SK-N-SH (cell line): Measurements from ENCODE around the gene THAP3. TPM values are rescaled to one million over a fixed set of nuclear protein-coding genes. Genes with fewer than 3 reads are reported as not detected.

Experiments used
- CTCF ChIA-PET: fragments of 300-600, 350-600 bp; formaldehyde crosslinking; extraction: SDS; loops from one replicate; lab custom pipeline; 2021; lab: Yijun Ruan, JAX
- POLR2A ChIA-PET: fragments of 350-600 bp; sonication (Branson Sonifier 250); formaldehyde crosslinking; extraction: SDS; loops from one replicate; lab custom pipeline; 2020; ENCODE audit warnings: antibody characterized with exemption, inconsistent platforms; lab: Yijun Ruan, JAX
- DNase-seq: peaks from one replicate; pipeline ENCODE4 v3.0.0; 2012
- H2AFZ ChIP-seq: fragments of 200-600 bp; sonication (generic); 2 replicates; pipeline ENCODE4 v1.8.1; 2016; ENCODE audit warnings: antibody characterized with exemption, mild to moderate bottlenecking, low read depth
- H3F3A ChIP-seq: fragments of 200-600 bp; sonication (generic); replicated peaks from 2 replicates; pipeline ENCODE3; 2016; ENCODE audit warnings: antibody characterized with exemption, mild to moderate bottlenecking; ENCODE audit not compliant: insufficient read depth
- H3K27ac ChIP-seq, 2 experiments: fragments of 200-500 bp in 1 of 2; fragments of 200-600 bp in 1 of 2; sonication (Bioruptor generic) in 1 of 2; sonication (generic), shearing (Covaris generic) in 1 of 2; 2 replicates each; pipeline versions ENCODE4 v1.5.1 to v1.6.1; 2014 to 2016; ENCODE audit warnings: low read depth in 2 of 2, inconsistent platforms in 1 of 2, low read length in 1 of 2, mild to moderate bottlenecking in 1 of 2, mixed read lengths in 1 of 2
- H3K27me3 ChIP-seq: fragments of 200-600 bp; sonication (generic), shearing (Covaris generic); 2 replicates; pipeline ENCODE4 v1.6.1; 2016; ENCODE audit warnings: mixed run types; ENCODE audit not compliant: insufficient read depth
- H3K36me3 ChIP-seq, 2 experiments: fragments of 200-500 bp in 1 of 2; fragments of 200-600 bp in 1 of 2; sonication (Bioruptor generic) in 1 of 2; sonication (generic) in 1 of 2; replicated peaks in 1 of 2; 2 replicates each; pipeline versions ENCODE3 to v1.5.1; 2014 to 2016; ENCODE audit warnings: low read length in 1 of 2, mild to moderate bottlenecking in 1 of 2; ENCODE audit not compliant: insufficient read depth in 2 of 2, control insufficient read depth in 1 of 2
- H3K4me1 ChIP-seq, 2 experiments: fragments of 200-500 bp in 1 of 2; fragments of 200-600 bp in 1 of 2; sonication (Bioruptor generic) in 1 of 2; sonication (generic), shearing (Covaris generic) in 1 of 2; 2 replicates each; pipeline versions ENCODE4 v1.5.1 to v1.6.1; 2014 to 2016; ENCODE audit warnings: low read depth in 1 of 2, low read length in 1 of 2, mixed run types in 1 of 2; ENCODE audit not compliant: insufficient read depth in 2 of 2, control insufficient read depth in 1 of 2
- H3K4me2 ChIP-seq: fragments of 200-600 bp; sonication (generic), shearing (Covaris generic); 2 replicates; pipeline ENCODE4 v1.6.1; 2017; ENCODE audit warnings: mixed run types
- H3K4me3 ChIP-seq, 2 experiments: fragments of 200-500 bp in 1 of 2; fragments of 200-600 bp in 1 of 2; sonication (Bioruptor generic) in 1 of 2; sonication (generic), shearing (Covaris generic) in 1 of 2; 2 replicates each; pipeline versions ENCODE4 v1.5.1 to v1.8.1; 2014 to 2016; ENCODE audit warnings: low read depth in 2 of 2, inconsistent platforms in 1 of 2, low read length in 1 of 2, mild to moderate bottlenecking in 1 of 2, mixed read lengths in 1 of 2, moderate library complexity in 1 of 2
- H3K79me2 ChIP-seq: fragments of 200-600 bp; sonication (generic); 2 replicates; pipeline ENCODE4 v1.8.1; 2017; ENCODE audit warnings: mild to moderate bottlenecking; ENCODE audit not compliant: insufficient read depth
- H3K9ac ChIP-seq: fragments of 200-600 bp; sonication (generic); 2 replicates; pipeline ENCODE4 v1.6.1; 2017; ENCODE audit warnings: mixed run types
- H3K9me2 ChIP-seq: fragments of 200-600 bp; sonication (generic); 2 replicates; pipeline ENCODE4 v1.6.1; 2017; ENCODE audit warnings: mixed run types
- H3K9me3 ChIP-seq: fragments of 200-600 bp; sonication (generic); 2 replicates; pipeline ENCODE4 v1.6.1; 2017; ENCODE audit warnings: mixed run types, mild to moderate bottlenecking, moderate library complexity
- H4K20me1 ChIP-seq: fragments of 200-600 bp; sonication (generic); 2 replicates; pipeline ENCODE4 v1.6.1; 2017; ENCODE audit warnings: mild to moderate bottlenecking, mixed run types; ENCODE audit not compliant: insufficient read depth
- CHD2 ChIP-seq: fragments of 150-350 bp; IDR thresholded peaks from 2 replicates; pipeline ENCODE4 v1.6.1; 2018; ENCODE audit warnings: low read length; ENCODE audit not compliant: partially characterized antibody
- ELF1 ChIP-seq: IDR thresholded peaks from 2 replicates; pipeline ENCODE4 v1.4.0; 2012
- EP300 ChIP-seq, 2 experiments: IDR thresholded peaks; 2 replicates each; pipeline versions ENCODE4 v1.4.0 to v1.6.1; 2012; ENCODE audit warnings: borderline replicate concordance in 1 of 2, low read depth in 1 of 2, low read length in 1 of 2
- EZH2phosphoT487 ChIP-seq: fragments of 200-600 bp; sonication (generic); IDR thresholded peaks from 2 replicates; pipeline ENCODE4 v1.6.1; 2017; ENCODE audit warnings: low read depth, mixed run types, mild to moderate bottlenecking, antibody characterized with exemption, moderate library complexity, borderline replicate concordance
- FOXM1 ChIP-seq: IDR thresholded peaks from 2 replicates; pipeline ENCODE4 v1.4.0; 2012; ENCODE audit warnings: low read depth, mild to moderate bottlenecking
- MXI1 ChIP-seq: IDR thresholded peaks from 2 replicates; pipeline ENCODE4 v1.6.1; 2012; ENCODE audit warnings: mild to moderate bottlenecking, low read depth, low read length, improper control_type of control experiment
- RFX5 ChIP-seq: IDR thresholded peaks from 2 replicates; pipeline ENCODE4 v1.6.1; 2012; ENCODE audit warnings: mild to moderate bottlenecking, improper control_type of control experiment, low read length
- RXRA ChIP-seq: IDR thresholded peaks from 2 replicates; pipeline ENCODE4 v1.4.0; 2012; ENCODE audit warnings: low read depth, mild to moderate bottlenecking, borderline replicate concordance
- SMC3 ChIP-seq: IDR thresholded peaks from 2 replicates; pipeline ENCODE4 v1.6.1; 2012; ENCODE audit warnings: low read depth, low read length, improper control_type of control experiment
- YY1 ChIP-seq: IDR thresholded peaks from 2 replicates; pipeline ENCODE4 v1.4.0; 2012; ENCODE audit warnings: low read depth, mild to moderate bottlenecking
- WGBS: methylation state at CpG from one replicate; pipeline ENCODE4 v1.1.6; 2017; ENCODE audit warnings: low lambda C conversion rate; 5-methylcytosine and 5-hydroxymethylcytosine counted together
- polyA plus RNA-seq, 3 experiments: library from polyadenylated mRNA; depleted of rRNA; stranded (reverse); fragments of >200 nt; gene quantifications; 2 replicates each; pipeline ENCODE4 v1.2.3, GENCODE V29; 2012
- TF ChIP-seq, protein P1 (sequence below): IDR thresholded peaks from 2 replicates; pipeline ENCODE4 v1.4.0; 2012; ENCODE audit warnings: low read depth
- TF ChIP-seq, protein P2 (sequence below): IDR thresholded peaks from 2 replicates; pipeline ENCODE4 v1.4.0; 2012; ENCODE audit warnings: low read depth, borderline replicate concordance
- TF ChIP-seq, protein P3 (sequence below): fragments of 150-350 bp; IDR thresholded peaks from 2 replicates; pipeline ENCODE4 v1.6.1; 2017; ENCODE audit warnings: antibody characterized with exemption, low read length, low read depth, borderline replicate concordance
- TF ChIP-seq, protein P4 (sequence below): IDR thresholded peaks from 2 replicates; pipeline ENCODE4; 2012
- TF ChIP-seq, protein P5 (sequence below): fragments of 200-600 bp; sonication (generic); IDR thresholded peaks from 2 replicates; pipeline ENCODE4 v1.6.1; 2017; ENCODE audit warnings: antibody characterized with exemption, mild to moderate bottlenecking, moderate library complexity

The THAP3 gene
- polyA plus RNA-seq, 1 of the 3 experiments (the other 2 are of a cell fraction), result 11.1 TPM

DNA sequence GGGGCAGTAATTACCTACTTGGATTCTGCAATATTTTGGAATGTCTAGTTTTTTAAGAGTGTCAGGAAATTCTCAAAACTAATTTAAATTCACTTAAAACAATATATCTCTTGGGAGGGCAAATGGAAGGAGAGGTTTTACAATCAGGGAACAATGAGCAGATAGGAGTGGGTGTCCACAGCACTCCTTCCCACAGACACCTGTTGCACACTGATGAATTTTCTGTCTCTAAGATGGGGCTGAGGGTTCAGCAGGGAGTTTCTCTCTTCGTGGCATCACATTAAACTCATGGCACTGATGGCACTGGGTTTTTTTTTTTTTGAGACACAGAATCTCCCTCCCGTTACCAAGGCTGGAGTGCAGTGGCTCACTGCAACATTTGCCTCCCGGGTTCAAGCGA lies 5.6 kb upstream of the THAP3 start (continued):
- TF ChIP-seq, protein P1, sequence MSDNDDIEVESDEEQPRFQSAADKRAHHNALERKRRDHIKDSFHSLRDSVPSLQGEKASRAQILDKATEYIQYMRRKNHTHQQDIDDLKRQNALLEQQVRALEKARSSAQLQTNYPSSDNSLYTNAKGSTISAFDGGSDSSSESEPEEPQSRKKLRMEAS, result no peak
- TF ChIP-seq, all 33 proteins: peak for 0

DNA sequence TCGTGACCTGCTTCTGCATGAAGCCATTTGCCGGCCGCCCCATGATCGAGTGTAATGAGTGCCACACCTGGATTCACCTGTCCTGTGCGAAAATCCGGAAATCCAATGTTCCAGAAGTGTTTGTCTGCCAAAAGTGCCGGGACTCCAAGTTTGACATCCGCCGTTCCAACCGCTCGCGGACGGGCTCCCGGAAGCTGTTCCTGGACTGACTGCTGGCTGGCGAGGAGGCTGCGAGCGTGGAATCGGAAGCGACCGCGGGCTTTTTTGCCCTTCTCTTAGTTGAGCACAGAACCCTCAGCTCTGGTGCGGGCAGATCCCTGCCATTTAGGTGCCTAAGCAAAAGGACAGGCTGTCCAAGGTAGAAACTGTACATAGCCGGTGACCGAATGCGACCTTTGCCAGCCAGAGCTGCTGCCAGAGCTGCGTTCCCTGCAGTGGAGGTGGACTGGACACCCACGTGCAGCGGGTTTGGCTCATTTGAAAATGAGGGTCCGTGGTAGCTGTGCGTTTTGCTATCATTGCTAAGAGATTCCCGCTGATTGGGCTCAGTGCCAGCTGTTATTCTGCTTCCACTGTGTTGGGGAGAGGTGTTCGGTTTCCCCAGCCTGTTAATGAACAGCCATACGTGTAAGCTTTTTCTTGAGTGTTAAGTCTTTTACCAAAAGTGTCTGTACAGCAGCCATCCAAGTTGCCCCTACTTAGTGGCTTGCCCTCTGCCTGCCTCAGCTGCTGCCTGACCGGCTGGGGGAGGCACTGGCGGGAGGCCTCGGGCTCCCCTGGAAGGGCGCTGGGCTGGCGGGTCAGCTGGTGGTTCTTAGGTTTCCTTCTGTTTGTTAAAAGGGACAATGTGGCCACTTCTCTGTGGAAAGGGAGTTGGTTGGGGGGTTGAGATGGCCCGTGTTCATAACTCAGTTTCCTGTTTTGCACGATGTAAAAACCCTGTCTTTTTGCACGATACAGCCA lies 3.0 kb upstream of the THAP3 start:
- Histone ChIP-seq H3K4me1 (peaks cover 0 to 5% of the 10 kb centered on the region in 2 experiments; a peak in 1 of 4 replicates), H3K27me3 (no peaks in the 10 kb centered on the region), H3K9me3 (no peaks in the 10 kb centered on the region), H3K9me2 (no peaks in the 10 kb centered on the region), H3K36me3 (peaks cover 26 to 31% of the 10 kb centered on the region in 2 experiments), H3F3A (peaks cover 23% of the 10 kb centered on the region), H3K4me2 (no peak overlapping the region), H2AFZ (no peak overlapping the region), H3K79me2 (peaks cover 91% of the 10 kb centered on the region), H3K4me3 (no peak overlapping the region), H3K27ac (no peak overlapping the region), H4K20me1 (peaks cover 42% of the 10 kb centered on the region), H3K9ac (no peak overlapping the region)
- CTCF ChIA-PET, result interaction anchor here (0.6 to 3.0 kb wide), 6 partner anchors 19 to 195 kb away, joined by 3 to 10 read pairs (median 3); partner anchors contain the start of genes KLHL21, NOL9 and TAS1R1
- WGBS, result 92% methylated on average over 35 of the region's 41 CpGs
- no peak for TF ChIP-seq RFX5
- TF ChIP-seq, protein P2, sequence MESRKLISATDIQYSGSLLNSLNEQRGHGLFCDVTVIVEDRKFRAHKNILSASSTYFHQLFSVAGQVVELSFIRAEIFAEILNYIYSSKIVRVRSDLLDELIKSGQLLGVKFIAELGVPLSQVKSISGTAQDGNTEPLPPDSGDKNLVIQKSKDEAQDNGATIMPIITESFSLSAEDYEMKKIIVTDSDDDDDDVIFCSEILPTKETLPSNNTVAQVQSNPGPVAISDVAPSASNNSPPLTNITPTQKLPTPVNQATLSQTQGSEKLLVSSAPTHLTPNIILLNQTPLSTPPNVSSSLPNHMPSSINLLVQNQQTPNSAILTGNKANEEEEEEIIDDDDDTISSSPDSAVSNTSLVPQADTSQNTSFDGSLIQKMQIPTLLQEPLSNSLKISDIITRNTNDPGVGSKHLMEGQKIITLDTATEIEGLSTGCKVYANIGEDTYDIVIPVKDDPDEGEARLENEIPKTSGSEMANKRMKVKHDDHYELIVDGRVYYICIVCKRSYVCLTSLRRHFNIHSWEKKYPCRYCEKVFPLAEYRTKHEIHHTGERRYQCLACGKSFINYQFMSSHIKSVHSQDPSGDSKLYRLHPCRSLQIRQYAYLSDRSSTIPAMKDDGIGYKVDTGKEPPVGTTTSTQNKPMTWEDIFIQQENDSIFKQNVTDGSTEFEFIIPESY, result no peak
- TF ChIP-seq, protein P3, sequence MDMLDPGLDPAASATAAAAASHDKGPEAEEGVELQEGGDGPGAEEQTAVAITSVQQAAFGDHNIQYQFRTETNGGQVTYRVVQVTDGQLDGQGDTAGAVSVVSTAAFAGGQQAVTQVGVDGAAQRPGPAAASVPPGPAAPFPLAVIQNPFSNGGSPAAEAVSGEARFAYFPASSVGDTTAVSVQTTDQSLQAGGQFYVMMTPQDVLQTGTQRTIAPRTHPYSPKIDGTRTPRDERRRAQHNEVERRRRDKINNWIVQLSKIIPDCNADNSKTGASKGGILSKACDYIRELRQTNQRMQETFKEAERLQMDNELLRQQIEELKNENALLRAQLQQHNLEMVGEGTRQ, result no peak
- no peak for TF ChIP-seq SMC3
- no peak for TF ChIP-seq RXRA
- TF ChIP-seq, protein P4, sequence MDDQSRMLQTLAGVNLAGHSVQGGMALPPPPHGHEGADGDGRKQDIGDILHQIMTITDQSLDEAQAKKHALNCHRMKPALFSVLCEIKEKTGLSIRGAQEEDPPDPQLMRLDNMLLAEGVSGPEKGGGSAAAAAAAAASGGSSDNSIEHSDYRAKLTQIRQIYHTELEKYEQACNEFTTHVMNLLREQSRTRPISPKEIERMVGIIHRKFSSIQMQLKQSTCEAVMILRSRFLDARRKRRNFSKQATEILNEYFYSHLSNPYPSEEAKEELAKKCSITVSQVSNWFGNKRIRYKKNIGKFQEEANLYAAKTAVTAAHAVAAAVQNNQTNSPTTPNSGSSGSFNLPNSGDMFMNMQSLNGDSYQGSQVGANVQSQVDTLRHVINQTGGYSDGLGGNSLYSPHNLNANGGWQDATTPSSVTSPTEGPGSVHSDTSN, result no peak
- TF ChIP-seq, protein P5, sequence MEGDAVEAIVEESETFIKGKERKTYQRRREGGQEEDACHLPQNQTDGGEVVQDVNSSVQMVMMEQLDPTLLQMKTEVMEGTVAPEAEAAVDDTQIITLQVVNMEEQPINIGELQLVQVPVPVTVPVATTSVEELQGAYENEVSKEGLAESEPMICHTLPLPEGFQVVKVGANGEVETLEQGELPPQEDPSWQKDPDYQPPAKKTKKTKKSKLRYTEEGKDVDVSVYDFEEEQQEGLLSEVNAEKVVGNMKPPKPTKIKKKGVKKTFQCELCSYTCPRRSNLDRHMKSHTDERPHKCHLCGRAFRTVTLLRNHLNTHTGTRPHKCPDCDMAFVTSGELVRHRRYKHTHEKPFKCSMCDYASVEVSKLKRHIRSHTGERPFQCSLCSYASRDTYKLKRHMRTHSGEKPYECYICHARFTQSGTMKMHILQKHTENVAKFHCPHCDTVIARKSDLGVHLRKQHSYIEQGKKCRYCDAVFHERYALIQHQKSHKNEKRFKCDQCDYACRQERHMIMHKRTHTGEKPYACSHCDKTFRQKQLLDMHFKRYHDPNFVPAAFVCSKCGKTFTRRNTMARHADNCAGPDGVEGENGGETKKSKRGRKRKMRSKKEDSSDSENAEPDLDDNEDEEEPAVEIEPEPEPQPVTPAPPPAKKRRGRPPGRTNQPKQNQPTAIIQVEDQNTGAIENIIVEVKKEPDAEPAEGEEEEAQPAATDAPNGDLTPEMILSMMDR, result no peak
- TF ChIP-seq, protein P1, result no peak
- TF ChIP-seq MXI1, result no peak
- TF ChIP-seq EZH2phosphoT487, result no peak
- TF ChIP-seq CHD2, result no peak
- TF ChIP-seq ELF1, result no peak
- no peak for TF ChIP-seq FOXM1
- no peak for TF ChIP-seq EP300 (IDR thresholded peaks at IDR 0.05; ENCODE audit: borderline replicate concordance in 1 of 2, low read depth in 1 of 2, low read length in 1 of 2)
- TF ChIP-seq YY1, result no peak
- no peak for DNase-seq
- POLR2A ChIA-PET, result interaction anchor here (0.5 to 1.6 kb wide), 2 partner anchors 27 to 95 kb away, joined by 3 read pairs; no protein-coding TSS in a partner anchor
